ENCODE data around the gene D2HGDH.

- TF ChIP-seq CTCF (IDR thresholded peaks at IDR 0.05): no peak
- TF ChIP-seq POLR2A (IDR thresholded peaks at IDR 0.05): no peak
- TF ChIP-seq POLR2AphosphoS5 (IDR thresholded peaks at IDR 0.05; ENCODE audit: insufficient read depth in 1 of 2, low read depth in 1 of 2): no peak
Observed at GRCh38 chr2:241746084-241746483, 11.7 kb downstream of the D2HGDH start.

Data from vagina (tissue), 2 donors.